ENCODE data around the gene DNAJC11.

- TF ChIP-seq CTCF (IDR thresholded peaks at IDR 0.05; ENCODE audit: poor library complexity), result no peak
- TF ChIP-seq EZH2 (IDR thresholded peaks at IDR 0.05; ENCODE audit: borderline replicate concordance), result no peak
- no peak for TF ChIP-seq EZH2phosphoT487 (IDR thresholded peaks at IDR 0.05; ENCODE audit: low read depth, severe bottlenecking, unreplicated experiment)
Measured at GRCh38 chr1:6685381-6685780, 16.2 kb downstream of the DNAJC11 start.

All from hepatocyte (in vitro differentiated cells).